ENCODE data around the gene BRINP3. TPM values are rescaled to one million over a fixed set of nuclear protein-coding genes. Genes with fewer than 3 reads are reported as not detected.

BRINP3 gene
- total RNA-seq, 1 donor from 2014 or later = 6.6 TPM

DNA sequence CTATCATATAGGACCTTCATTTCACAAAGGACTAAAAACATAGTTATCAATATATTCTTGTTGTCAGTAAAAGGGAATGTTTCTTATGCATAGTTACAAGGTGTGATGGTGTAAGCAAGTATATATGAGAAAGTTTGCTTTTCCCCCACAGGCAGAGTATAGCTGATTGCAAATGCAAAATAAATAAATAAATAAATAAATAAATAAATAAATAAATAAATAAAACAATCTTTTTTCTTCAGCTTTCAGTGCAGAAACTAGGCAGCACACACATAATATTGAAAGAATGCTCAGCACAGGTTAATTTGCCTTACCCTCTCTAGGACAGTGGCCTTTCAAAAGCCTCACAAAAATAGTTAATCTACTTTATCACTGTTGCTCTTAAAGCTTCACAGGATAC lies 138.8 kb downstream of the BRINP3 start:
- Mint-ChIP-seq H3K27me3 (no peaks in the 10 kb centered on the region), H3K9me3 (no peaks in the 10 kb centered on the region), H3K4me3 (no peak overlapping the region), H3K36me3 (no peaks in the 10 kb centered on the region), H3K27ac (no peak overlapping the region), H3K4me1 (ENCODE audit: unreplicated experiment) (no peaks in the 10 kb centered on the region)
- TF ChIP-seq, protein P1, sequence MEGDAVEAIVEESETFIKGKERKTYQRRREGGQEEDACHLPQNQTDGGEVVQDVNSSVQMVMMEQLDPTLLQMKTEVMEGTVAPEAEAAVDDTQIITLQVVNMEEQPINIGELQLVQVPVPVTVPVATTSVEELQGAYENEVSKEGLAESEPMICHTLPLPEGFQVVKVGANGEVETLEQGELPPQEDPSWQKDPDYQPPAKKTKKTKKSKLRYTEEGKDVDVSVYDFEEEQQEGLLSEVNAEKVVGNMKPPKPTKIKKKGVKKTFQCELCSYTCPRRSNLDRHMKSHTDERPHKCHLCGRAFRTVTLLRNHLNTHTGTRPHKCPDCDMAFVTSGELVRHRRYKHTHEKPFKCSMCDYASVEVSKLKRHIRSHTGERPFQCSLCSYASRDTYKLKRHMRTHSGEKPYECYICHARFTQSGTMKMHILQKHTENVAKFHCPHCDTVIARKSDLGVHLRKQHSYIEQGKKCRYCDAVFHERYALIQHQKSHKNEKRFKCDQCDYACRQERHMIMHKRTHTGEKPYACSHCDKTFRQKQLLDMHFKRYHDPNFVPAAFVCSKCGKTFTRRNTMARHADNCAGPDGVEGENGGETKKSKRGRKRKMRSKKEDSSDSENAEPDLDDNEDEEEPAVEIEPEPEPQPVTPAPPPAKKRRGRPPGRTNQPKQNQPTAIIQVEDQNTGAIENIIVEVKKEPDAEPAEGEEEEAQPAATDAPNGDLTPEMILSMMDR (conservative IDR thresholded peaks at IDR 0.05) = no peak
- DNase-seq (ENCODE audit: extremely low spot score, unreplicated experiment) = no peak

- TF ChIP-seq, protein P1 (conservative IDR thresholded peaks at IDR 0.05) = no peak
- Mint-ChIP-seq H3K27ac (no peak overlapping the region), H3K9me3 (no peaks in the 10 kb centered on the region), H3K27me3 (no peaks in the 10 kb centered on the region), H3K4me1 (ENCODE audit: unreplicated experiment) (no peaks in the 10 kb centered on the region), H3K36me3 (no peaks in the 10 kb centered on the region), H3K4me3 (no peak overlapping the region)
- no peak for DNase-seq (ENCODE audit: extremely low spot score, unreplicated experiment)
Observed at GRCh38 chr1:190328871-190329270, 148.8 kb downstream of the BRINP3 start.

DNA sequence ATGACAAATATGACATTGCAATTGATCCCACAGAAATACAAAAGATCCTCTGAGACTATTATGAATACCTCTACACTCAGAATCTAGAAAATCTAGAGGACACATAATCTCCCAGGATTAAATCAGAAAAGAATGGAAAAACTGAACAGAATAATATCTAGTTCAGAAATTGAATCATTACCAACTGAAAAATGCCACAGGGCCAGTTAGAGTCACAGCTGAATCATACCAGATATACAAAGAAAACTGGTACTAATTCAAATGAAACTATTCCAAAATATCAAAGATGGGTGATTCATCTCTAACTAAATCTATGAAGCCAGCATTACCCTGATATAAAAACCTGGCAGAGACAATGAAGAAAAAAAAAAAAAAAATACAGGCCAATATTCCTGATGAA lies 149.3 kb downstream of the BRINP3 start:
- no peak overlapping the region for H3K4me3 Mint-ChIP-seq
- no peaks in the 10 kb centered on the region for H3K9me3 Mint-ChIP-seq
- H3K27ac Mint-ChIP-seq = no peak overlapping the region
- no peaks in the 10 kb centered on the region for H3K27me3 Mint-ChIP-seq
- no peaks in the 10 kb centered on the region for H3K4me1 Mint-ChIP-seq (ENCODE audit: unreplicated experiment)
- TF ChIP-seq, protein P1 (conservative IDR thresholded peaks at IDR 0.05) = no peak
- no peak for DNase-seq (ENCODE audit: extremely low spot score, unreplicated experiment)
- H3K36me3 Mint-ChIP-seq = no peaks in the 10 kb centered on the region

GRCh38 chr1:190327271-190327670 lies 150.4 kb downstream of the BRINP3 start:
- no peak overlapping the region for H3K4me3 Mint-ChIP-seq
- no peaks in the 10 kb centered on the region for H3K4me1 Mint-ChIP-seq (ENCODE audit: unreplicated experiment)
- H3K27ac Mint-ChIP-seq = no peak overlapping the region
- no peaks in the 10 kb centered on the region for H3K27me3 Mint-ChIP-seq
- H3K36me3 Mint-ChIP-seq = no peaks in the 10 kb centered on the region
- DNase-seq (ENCODE audit: extremely low spot score, unreplicated experiment) = no peak
- TF ChIP-seq, protein P1 (conservative IDR thresholded peaks at IDR 0.05) = no peak
- H3K9me3 Mint-ChIP-seq = no peaks in the 10 kb centered on the region

GRCh38 chr1:190323530-190323929 lies 154.1 kb downstream of the BRINP3 start:
- DNase-seq (ENCODE audit: extremely low spot score, unreplicated experiment) = no peak
- no peaks in the 10 kb centered on the region for H3K36me3 Mint-ChIP-seq
- H3K9me3 Mint-ChIP-seq = no peaks in the 10 kb centered on the region
- H3K4me1 Mint-ChIP-seq (ENCODE audit: unreplicated experiment) = no peaks in the 10 kb centered on the region
- no peak overlapping the region for H3K4me3 Mint-ChIP-seq
- H3K27me3 Mint-ChIP-seq = no peaks in the 10 kb centered on the region
- TF ChIP-seq, protein P1 (conservative IDR thresholded peaks at IDR 0.05) = no peak
- H3K27ac Mint-ChIP-seq = no peak overlapping the region

DNA sequence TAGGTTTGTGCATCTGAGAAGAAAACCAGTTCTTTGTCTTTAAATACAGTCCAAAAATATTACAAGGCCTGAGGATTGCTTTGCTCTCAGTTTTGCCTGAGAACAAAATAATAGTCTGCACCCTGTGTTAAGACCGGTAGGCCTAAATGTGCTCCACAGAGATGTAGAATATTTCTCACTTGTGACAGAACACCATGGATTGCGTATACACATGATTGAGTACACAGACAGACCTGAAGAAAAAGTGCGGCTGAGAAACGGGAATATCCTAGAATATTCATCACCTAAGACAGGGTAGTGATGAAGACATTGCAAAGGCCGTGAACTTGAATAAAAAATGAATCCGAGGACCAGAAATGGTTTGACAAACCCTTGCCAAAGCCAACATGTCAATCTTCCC lies 155.4 kb downstream of the BRINP3 start:
- TF ChIP-seq, protein P1 (conservative IDR thresholded peaks at IDR 0.05) = no peak
- Mint-ChIP-seq H3K4me3 (no peak overlapping the region), H3K4me1 (ENCODE audit: unreplicated experiment) (no peaks in the 10 kb centered on the region)

More for the DNA sequence above, 155.4 kb downstream of the BRINP3 start:
- no peak for DNase-seq (ENCODE audit: extremely low spot score, unreplicated experiment)
- Mint-ChIP-seq H3K36me3 (no peaks in the 10 kb centered on the region), H3K27me3 (no peaks in the 10 kb centered on the region), H3K27ac (no peak overlapping the region), H3K9me3 (no peaks in the 10 kb centered on the region)

Data from type B pancreatic cell (in vitro differentiated cells).